ENCODE results near the gene PLCZ1.
A peak's percentile ranks its signal among the peaks of the same experiment; 100 is the strongest.
"Not testable (repeated sequence)": the region's sequence is repeated elsewhere in the genome, so short reads cannot be mapped to it uniquely, and the experiment has no call there.

The PLCZ1 gene, protein sequence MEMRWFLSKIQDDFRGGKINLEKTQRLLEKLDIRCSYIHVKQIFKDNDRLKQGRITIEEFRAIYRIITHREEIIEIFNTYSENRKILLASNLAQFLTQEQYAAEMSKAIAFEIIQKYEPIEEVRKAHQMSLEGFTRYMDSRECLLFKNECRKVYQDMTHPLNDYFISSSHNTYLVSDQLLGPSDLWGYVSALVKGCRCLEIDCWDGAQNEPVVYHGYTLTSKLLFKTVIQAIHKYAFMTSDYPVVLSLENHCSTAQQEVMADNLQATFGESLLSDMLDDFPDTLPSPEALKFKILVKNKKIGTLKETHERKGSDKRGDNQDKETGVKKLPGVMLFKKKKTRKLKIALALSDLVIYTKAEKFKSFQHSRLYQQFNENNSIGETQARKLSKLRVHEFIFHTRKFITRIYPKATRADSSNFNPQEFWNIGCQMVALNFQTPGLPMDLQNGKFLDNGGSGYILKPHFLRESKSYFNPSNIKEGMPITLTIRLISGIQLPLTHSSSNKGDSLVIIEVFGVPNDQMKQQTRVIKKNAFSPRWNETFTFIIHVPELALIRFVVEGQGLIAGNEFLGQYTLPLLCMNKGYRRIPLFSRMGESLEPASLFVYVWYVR
- long read RNA-seq, donor 1: 0 reads
- long read RNA-seq, donor 2: 0 reads
- long read RNA-seq, donor 3: 0 reads
- long read RNA-seq, donor 4: 0 reads
- long read RNA-seq, donor 5: 0 reads
- long read RNA-seq, donor 6: 0 reads
- long read RNA-seq, donor 7: 0 reads
- long read RNA-seq, donor 8: 0 reads

DNA sequence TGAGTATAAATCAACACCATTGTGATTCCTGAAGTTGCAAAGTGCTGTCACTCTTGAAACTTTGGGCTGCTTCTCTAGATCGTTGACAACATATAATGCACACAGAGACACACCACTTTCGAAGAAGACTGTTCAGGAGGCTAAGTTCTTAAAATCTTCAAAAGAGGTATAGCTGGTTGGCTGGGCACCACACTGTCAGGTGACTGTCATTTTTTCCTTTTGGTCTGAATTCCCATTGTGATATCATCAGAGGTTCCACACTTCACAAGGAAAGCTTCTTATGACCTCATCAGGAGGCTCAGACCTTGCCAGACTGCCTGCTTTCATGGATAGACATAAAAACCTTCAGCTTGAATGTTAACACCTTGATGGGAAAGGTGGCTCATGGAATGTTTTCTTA is at the start of gene PLCZ1, which contains the start of gene CAPZA3:
PLCZ1 (minus strand) TSS at position 194 of the 400 bp plus-strand sequence. CDS start 641 bp downstream, outside the sequence.
CAPZA3 (plus strand) TSS at position 301 of the 400 bp plus-strand sequence. CDS start 150 bp downstream, outside the sequence.
- DNase-seq: no peak

DNA sequence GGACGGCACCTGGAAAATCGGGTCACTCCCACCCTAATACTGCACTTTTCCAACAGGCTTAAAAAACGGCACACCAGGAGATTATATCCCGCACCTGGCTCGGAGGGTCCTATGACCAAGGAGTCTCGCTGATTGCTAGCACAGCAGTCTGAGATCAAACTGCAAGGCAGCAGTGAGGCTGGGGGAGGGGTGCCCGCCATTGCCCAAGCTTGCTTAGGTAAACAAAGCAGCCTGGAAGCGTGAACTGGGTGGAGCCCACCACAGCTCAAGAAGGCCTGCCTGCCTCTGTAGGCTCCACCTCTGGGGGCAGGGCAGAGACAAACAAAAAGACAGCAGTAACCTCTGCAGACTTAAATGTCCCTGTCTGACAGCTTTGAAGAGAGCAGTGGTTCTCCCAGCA is 47.7 kb upstream of the PLCZ1 start:
- DNase-seq: not testable (repeated sequence)

DNA sequence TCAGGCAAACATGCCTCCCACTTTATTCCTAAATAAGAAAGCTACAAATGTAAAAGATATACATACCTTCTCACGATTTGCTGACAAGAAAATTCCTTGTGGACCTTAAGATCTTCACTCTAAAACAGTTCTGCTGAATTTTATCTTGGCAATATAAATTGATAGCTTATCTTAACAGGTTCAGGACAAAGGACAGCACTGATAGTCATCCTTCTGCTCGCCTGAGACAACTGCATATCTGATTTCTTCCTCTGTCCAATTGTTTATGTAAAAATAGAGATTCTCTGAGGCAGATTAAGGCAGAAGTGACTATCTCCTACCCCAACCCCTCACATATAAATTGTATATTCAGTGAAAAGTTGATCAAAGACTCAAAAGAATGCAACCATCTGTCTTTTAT is 45.0 kb upstream of the PLCZ1 start:
- DNase-seq: no peak

DNA sequence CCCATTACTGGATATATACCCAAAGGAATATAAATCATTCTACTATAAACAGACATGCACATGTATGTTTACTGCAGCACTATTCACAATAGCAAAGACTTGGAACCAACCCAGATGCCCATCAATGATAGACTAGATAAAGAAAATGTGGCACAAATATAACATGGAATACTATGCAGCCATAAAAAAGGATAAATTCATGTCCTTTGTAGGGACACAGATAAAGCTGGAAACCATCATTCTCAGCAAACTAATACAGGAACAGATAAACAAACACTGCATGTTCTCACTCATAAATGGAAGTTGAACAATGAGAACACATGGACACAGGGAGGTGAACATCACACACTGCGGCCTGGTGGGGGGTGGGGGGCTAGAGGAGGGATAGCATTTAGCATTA is 28.7 kb upstream of the PLCZ1 start:
- not testable (repeated sequence) for DNase-seq

DNA sequence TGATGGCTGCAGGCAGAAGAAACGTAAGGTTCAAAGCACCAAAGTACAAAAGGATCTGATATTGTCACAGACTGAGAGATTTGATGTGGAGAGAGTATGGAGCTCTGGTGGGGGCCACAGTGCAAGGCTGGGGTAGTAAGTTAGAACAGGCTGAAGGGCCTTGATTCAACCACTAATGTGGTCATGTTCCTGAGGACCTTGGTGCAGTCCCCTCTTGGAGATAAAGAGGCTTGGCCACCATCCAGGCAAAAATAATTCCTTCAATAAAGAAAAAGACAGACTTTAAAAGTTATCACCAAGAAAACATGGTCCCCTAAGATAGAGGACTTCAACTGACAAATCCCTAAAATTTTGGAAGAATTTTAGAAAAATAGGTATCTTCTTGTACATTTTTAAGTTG is 17.5 kb upstream of the PLCZ1 start:
- DNase-seq: no peak

DNA sequence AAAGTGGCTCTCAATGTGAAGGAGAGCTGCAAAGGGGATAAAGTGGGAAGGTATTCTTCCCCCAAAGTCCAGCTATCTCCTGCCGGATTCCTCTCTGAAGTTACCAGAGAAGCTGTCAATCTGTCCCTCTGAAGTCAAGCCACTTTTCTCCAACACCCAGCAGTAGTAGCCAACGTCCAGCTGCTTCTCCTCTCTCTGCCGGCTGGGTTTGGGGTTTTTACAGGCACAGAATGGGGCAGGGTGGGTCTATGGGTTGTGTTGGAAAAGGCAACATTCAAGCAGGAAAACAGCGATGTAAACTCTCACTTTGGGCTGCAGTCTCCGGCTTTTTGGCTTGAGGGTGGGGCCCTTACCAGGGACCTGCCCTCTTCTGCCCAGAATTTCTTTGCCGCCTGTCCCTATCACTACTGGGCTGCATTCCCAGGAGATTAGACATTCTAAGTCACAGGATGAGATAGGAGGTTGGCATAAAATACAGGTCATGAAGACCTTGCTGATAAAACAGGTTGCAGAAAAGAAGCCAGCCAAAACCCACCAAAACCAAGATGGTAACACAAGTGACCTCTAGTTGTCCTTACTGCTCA is 16.4 kb upstream of the PLCZ1 start:
- peak; percentile 8 for DNase-seq

DNA sequence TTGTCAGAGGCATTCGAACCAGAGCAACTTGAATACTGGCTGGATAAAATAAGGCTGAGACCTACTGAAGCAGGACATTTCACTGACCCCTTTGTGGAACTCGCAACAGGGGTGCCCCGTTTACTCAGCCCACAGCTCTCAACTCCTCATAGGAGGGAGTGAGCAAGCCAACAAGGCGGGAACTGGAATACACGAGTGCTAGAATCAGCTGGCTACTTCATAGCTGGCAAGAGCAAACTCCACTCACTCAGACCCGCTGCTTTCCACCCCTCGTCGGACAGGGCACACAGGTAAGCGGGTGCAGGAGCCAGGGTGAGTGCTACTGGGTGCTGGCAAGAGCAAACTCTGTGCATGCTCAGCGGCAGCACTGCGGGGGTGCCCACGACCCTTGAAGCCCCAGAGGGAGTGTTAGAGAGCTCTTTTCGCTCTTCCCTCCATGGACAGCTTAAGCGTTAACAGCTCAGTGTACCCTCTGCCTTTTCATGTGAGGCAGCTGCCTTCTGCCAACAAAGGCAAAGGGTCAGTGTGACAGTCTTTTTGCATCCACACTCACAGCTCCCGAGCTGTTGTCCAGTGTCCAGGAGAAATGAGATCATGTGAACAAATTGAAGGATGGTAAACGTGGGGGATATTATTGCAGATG is 15.8 kb upstream of the PLCZ1 start:
- peak; percentile 18 for DNase-seq

DNA sequence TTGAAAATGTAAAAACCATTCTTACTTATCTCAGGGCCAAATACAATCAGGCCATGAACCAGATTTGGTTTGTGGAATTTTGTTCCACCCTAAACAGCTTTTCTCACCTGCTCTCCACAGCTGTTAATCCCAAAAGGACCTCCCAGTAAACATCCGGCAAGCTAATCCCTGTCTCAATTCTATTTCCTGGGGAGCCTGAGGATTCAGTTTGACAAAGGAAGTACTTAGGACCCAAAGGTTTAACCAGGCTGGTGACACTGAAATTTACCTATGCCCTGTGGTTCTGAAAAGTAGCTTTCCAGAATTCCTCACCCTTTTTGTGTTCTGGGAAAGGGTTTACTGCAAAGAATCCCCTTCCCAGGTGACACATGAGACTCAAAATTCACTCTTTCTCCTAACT is 15.1 kb upstream of the PLCZ1 start:
- no peak for DNase-seq

DNA sequence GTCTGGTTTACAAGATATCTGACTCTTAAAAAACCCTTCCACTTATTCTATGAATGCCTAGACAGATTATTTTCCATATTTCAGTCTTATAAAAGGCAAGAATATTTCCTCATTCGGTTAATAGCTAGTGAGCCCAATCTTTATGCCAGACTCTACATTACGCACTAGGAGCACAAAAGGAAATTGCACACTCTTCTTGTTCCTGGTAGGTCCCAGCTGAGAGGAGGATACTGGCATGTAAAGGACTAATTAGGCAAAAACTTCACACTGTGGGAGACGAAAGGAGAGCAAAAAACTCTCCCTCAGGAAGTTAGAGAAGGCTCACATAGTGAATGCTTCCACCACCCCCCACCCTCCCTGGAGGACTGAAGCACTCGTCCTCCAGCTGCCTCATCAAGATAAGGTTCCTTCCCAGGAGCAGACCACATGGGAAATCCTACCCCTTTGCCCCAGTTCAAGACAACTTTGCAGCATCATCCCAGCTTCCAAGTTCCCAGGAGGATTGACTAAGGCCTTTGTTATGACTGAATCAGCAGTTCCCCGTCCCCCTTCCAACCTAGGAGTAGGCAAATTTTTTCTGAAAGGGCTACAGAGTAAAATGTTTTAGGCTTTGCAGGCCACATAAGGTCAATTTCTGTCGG is 14.6 kb upstream of the PLCZ1 start:
- DNase-seq: no peak

DNA sequence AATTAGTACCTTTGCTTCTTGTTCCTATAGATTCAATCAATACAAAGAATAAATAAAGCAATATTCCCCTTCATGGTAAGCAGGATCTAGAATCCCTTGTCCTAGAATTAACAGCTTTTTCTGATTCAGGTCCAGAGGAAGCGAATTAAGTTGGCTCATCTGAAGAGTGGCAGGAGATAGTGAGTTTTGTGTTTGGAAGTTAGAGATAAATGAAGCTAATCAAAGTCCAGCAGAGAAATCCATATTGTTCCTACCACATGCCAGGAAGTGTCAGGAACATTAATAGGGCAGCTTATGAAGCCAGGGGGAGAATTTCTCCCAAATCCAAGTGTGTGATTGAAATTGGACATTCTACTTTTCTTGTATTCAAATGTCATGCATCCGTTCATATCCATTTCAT is 14.1 kb upstream of the PLCZ1 start:
- no peak for DNase-seq

DNA sequence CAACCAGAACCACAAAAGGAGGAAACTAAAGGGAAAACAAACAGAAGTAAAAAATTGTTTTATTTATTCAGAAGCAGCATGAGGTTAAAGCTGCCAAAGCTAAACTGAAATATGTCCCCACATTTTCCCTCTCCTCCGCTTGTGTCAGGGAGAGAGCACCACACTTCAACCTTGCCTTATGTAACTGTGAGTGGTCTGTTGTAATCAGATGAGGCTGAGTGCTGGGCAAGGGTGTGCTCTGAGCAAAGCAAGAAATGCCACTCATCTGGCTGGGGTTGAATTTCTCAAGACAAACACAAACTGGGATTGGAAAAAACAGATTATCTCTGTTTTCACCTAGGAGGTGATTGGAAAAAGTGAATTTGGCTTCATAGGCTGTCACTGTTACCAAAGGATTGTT is 12.3 kb upstream of the PLCZ1 start:
- no peak for DNase-seq

DNA sequence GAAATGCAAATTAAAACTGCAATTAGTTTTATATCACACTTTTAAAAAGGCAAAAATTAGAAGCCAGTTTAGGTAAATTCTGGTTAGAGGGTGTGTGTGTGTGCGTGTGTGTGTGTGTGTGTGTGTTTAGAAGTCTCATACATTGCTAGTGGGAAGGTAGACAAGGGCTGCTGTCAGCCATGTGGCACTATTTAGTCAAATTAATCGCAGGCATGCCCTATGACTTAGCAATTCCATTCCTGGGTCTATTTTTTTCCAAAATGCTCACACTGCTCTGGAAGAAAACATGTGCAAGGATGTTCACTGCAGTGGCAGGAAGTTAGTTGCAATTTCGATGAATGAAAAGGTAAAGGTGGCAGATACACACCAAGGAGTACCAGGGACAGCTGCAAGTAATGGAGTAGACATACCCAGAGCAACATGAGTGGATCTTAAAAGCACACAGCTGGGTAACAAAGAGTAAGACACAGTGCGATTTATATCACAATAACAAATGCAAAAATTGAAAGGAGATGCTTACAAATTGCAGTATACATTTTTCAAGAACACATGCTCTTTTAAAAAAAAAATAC is 11.7 kb upstream of the PLCZ1 start:
- DNase-seq: no peak

DNA sequence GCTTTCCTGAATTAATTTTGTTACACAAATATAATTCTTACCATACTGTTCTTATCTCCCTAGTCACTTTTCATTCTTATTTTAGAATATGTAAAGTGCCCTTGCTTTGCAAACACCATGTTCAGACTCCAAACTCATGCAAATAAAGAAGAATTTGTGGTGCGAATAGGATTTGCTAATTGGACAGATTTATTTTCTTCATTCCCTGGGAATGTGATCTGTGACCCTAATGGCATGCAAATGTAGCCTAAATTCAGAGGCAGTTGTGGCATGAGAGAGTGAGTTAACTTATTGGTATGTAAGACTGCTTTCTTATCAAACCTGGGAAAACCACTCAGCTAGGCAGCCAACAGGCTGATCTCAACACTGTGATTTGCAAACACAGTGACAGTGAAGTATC is 10.1 kb upstream of the PLCZ1 start:
- DNase-seq: no peak

DNA sequence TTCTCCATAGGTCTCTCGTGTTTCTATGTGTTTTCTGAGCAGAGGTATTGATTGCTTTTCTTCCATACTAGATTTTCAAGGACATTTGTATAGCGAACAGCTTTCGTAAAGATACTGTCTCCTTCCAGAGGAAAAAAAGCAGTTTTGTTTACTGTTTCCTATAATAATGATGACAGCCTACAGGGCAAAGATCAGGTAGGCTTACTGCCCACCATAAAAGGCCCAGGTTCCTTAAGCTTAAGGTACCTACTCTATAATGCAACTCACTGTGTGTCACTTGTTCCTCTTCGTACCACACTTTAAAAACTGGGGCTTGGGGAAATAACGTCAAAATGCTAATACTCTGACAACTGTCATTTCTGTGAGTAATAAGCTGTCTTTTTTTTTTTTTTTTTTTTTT is 6.7 kb downstream of the PLCZ1 start:
- DNase-seq: no peak

DNA sequence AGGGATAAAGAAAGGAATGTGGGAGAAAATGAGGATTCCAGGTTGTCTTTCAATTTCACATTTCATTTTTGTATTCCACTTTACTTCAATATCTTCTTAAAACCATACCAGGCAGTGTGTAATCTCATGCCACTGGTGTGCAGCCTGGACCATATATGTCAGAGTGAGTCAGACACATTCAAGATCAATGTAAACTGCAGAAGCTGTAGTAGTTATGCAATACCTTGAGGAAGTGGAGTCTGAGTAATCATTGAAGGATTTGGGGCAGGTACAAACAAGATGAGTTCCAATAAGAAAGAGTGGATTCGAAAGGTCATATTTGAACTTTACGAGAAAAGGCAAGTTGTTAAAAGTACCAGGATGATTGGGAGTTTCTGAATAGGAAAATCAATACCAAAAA is 14.1 kb downstream of the PLCZ1 start:
- no peak for DNase-seq

DNA sequence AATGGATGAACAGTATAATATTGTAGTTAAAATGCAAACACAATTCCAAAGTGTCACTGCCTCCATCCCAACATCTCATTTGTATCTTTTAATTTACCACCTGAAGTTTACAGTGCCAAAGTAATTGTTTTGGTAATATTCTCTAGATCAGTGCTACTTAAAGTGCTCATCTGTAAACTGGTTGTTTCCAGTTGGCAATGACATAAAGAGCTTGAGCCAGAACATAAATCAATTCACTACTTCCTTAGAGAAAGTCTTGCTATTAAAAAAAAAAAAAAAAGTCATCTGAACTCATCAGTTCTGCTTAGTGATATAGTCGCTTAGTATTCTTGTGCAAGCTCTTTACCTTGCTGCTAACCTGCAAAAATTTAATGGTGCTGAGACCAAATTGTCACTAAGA is 16.4 kb downstream of the PLCZ1 start:
- DNase-seq: no peak

DNA sequence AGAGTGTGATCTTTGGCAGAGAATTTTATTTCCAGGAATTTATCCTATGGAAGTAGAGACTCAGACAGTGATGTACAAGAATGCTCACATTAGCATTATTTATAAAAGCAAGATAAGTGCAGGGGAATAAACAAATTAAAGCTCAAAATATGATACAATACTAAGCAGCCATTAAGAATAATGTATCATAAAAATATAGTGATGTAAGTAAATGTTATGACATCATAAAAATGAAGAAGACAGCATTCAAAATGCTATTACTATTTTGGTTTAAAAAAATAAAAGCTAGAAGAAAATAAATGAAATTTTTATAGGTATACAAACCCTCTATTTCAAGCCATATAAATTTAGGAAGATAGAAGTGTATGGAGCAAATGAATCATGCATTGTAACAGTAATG is 17.1 kb downstream of the PLCZ1 start:
- DNase-seq: no peak

DNA sequence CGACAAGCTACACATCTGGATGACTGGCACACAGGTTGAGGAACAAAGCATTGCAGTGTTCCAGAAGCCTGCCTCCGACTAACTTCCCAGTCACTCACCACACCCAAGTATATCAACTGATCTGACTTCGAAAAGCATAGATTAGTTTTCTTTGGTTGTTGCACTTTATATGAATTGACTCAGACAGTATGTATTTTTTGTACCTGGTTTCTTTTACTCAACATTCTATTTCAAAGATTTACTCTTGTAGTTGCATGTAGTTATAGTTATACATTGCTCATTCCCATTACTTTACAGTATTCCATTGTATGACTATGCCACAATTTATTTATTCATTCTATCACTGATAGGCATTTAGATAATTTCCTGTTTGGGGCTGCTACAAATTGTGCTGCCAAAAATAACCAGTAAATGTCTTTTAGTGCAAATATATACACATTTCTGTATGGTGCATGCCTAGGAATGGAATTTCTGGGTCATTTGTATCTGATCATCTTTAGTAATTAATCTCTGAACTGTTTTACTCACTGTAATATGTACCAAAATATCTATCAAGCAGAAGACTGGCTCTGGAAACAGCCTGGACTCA is 17.8 kb downstream of the PLCZ1 start:
- DNase-seq: no peak

DNA sequence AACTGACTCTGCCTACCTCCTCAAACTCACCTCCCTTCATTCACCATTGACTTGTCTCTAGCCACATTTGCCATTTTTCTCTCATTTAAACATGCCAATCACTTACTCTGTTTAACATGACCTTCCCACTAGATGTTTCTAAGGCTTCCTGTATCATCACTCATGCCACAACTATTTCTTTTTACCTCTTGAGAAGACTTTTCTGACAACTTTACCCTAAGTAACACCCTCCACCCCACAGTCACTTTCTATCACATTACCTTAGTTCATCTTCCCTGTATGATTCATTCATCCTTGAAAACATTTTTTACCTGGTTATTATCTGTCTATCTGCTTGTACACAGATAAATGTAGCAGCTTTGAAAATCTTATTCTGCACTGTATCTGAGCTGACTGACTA is 19.4 kb downstream of the PLCZ1 start:
- no peak for DNase-seq

DNA sequence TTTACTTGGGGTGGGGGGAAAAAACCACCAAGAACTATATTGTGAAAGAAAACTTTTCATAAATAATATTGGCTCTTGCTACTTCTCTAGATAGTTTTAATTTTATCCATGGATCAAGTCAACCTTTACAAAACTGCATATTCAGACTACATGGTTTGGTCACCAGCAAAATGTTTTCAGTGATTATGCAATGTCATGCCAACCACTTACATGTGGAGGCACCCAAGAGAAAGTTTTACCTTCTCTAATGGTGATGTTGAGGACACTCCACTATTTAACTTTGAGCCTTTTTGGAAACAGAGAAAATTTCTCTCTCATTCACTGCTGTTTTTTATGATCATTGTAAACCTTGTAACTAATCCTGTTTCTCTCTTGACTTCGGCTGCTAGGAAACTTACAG is 21.6 kb downstream of the PLCZ1 start:
- DNase-seq: no peak

DNA sequence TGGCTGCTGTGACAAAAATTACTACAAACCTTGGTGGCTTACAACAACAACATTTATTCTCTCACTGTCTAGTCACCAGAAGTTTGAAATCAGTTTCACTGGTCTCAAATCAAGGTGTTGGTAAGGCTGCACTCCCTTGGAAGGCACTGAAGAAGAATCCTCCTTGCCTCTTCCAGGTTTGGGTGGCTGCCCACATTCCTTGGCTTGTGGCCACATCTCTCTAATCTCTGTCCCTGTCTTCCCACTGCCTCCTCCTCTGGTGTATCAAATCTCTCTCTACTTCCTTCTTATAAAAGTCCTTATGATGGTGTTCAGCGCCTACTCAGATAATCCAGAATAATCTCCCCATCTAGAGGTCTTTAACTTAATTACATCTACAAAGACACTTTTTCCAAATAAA is 31.0 kb downstream of the PLCZ1 start:
- no peak for DNase-seq

DNA sequence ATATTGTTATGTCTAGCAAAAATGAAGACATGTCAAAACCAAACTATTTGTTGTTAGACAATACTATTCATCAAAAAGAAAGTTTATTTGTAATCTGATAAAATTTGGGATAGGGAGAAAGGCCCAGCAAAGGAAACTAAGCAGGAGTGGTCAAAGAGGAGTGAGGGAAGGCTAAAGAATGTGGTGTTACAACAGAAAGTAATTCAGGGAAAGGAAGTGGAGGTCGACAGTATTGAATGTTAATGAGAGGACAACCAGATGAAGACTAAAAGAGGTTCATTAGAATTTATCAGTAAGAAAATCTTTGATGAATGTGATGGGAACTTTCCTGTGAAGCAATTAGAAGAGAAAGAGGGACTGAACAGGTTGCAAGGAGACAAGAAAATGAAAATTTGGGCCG is 33.9 kb downstream of the PLCZ1 start:
- DNase-seq: no peak
